ENCODE results near the gene WDR82.

WDR82 gene

DNA sequence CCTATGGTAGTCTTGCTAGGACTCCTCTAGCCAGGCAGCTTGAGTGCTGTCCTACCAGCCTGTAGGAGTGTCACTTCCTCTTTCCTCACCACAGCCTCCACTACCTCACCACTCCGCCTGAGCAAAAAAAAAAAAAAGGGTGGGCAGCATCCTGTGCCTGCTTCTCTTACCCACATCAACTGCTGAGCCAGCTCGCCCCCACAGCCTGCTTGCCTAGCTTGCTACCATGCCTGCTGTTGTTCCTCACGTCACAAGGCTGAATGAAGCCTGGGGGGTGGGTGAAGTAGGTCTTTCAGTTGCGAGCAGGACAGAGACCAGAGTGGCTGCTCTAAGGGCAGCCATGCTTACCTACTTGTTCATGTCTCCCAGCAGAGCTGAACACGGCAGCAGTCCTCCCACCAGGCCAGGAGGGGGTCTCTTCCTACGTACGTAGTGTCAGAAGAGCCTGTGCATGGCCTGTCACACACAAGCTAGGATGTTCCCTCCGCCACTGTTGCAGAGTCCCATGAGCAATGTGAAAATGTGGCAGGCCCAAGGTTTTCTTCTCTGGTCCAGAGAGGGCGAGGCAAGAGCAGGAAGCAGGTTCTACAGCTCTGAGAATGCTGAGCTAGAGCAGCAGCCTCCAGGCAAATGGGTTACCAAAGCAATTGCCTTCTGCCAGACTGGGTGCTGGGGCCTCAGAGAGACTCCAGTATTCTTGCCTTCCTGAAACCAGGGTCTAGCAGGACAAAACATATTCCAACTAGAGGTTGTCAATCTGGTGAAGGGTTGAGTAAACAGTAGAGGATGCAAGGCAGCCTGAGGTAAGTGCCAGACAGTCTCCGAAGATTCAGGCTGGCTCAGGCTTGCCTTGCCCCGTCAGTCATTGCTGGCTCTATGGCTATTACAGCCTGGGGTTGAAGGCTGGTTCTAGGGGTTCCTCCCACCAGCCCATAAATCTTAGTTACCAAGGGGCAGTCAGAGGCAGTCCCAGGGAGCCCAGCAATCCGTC is 24.8 kb downstream of the WDR82 start:
- DNase-seq = no peak

DNA sequence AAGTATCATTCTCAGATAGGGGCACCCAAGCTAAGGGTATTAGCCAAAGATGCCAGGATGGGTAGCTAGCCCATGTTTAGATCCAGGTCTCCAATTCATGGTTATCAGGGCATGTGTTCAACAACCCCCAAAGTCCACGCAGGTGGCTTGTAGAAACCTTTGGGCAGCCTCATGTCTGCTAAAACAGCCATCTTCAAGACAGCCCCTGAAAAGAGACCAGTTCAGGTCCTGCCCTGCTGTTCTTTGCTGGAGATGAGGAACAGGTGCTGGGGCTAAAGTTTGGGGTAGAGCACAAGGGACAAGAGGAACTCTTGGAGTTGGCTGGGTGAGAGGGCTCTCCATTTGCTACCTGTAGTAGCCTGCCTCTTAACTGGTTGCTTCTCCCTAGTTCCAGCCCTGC is 28.3 kb downstream of the WDR82 start:
- DNase-seq = no peak

DNA sequence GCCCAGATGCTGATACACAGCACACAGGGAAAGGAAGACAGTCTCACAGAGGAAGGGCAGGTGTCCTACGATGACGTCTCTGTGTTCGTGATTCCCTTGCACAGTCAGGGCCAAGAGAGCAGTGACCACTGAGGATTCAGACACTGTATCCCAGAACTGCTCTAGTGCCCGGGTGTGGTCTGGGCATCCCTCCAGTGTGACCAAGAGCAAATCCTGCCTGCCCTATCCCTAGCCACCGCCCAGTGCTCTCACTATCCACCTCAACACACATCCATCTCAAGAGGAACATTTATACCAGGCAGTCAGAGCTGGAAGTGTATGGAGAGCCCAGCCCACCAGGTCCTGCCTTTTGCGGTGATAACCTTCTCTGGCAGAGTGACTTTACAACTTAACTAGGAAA is 28.8 kb downstream of the WDR82 start:
- no peak for DNase-seq

DNA sequence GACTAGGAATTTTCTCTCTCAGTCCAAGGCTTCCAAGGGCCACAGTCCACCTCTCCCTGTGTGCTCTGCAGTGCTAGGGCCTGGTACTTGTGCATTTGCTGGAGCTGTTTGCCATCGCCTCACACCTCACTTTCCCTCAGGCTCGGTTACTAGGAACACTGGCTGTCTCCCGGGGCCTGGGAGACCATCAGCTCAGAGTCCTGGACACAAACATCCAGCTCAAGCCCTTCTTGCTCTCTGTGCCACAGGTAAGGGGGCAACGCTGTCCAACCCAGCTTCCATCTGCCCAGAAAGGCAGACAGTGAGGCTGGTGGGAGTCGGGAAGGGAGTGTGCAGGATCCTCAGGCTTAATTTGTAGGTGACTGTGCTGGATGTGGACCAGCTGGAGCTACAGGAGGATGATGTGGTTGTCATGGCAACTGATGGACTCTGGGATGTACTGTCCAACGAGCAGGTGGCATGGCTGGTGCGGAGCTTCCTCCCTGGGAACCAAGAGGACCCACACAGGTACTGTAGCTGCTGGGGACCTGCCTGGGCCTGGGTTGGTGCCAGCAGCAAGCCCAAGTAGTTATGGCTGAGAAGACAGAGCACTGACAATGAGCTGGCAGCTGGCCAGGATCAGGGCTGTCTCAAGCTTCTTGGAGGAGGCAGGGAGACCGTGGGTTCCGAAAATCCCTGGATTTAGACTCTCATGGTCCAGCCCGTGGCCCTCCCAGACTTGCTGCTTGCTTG is 29.5 kb downstream of the WDR82 start:
- peak; percentile 30 to 48 for DNase-seq

DNA sequence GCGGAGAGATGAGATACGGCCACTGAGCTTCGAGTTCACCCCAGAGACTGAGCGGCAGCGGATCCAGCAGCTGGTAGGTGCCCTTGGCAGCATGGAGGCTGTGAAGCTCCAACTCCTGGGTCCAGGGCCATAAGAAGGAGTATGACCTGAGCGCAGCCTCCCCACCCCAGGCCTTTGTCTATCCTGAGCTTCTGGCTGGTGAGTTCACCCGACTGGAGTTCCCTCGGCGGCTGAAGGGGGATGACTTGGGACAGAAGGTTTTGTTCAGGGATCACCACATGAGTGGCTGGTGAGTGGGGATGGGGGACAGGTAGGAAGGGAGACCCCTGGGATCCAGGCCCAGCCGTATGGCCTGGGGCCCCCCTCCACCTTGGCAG is 30.3 kb downstream of the WDR82 start:
- DNase-seq = no peak

DNA sequence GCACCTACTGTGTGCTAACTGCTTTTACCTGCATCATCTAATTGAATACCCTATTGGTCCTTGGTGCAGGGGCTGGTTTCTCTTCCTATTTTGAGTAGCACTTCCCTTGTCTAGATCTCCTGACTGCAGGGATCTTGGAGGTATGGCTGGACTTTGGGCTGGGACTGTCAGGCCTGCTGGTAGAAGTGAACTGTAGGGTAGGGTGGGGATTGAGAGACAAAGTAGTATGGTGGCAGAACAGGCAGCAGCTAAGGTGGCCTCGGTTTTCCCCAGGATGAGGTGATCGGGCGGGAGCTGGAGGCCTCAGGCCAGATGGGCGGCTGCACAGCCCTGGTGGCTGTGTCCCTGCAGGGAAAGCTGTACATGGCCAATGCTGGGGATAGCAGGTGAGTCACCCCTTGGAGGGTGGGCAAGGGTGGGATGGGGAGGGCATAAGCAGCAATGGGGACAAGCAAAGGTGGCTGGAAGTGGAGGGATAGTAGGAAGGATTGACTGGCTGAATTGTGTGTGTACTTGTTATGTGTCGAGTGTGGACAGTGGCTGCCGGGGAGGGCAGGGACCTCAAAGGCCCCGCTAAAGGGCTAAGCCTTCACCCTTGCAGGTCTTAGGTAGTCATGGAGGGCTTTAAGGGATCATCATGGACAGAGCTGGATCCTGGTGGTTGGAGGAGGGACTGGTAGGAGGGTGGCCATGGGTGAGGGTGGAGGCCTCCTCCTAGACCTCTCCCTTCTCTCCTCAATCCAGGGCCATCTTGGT is 30.9 kb downstream of the WDR82 start:
- no peak for DNase-seq

DNA sequence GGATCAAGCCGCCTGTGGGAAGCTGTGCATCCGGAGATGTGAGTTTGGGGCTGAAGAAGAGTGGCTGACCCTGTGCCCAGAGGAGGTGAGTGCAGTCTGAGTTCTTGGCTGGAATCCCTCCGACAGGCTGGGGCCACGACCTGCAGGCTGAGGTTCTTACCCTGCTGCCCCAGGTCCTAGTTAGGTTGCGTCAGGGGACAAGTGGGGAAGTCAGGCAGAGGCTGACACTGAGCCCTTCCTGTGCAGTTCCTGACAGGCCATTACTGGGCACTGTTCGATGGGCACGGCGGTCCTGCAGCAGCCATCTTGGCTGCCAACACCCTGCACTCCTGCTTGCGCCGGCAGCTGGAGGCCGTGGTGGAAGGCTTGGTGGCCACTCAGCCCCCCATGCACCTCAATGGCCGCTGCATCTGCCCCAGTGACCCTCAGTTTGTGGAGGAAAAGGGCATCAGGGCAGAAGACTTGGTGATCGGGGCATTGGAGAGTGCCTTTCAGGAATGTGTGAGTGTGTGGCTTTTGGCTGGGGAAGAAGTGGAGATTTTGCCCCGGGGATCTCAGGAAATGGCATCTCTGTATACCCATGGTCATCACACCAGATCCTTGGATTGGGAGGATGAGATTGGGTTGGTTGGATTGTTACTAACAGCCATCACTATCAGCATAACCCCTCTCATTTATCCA is 31.6 kb downstream of the WDR82 start:
- no peak for DNase-seq

DNA sequence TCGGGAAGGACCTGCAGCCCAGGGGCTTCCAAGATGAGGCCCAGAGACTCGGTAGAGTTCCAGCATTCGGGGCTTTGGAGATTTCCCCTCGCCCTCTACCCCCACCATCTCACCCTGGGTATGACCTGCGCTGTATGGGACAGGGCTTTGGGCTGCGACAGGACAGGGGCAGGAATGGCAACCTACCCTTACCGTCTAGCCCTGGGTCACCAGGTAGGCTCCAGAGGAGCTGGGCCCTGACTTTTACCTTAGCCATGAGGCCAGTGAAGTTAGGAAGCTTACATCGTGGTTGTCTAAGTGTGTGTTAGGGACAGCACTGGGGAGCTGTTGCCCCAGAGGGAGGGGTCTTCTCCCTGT is 32.2 kb downstream of the WDR82 start:
- no peak for DNase-seq

DNA sequence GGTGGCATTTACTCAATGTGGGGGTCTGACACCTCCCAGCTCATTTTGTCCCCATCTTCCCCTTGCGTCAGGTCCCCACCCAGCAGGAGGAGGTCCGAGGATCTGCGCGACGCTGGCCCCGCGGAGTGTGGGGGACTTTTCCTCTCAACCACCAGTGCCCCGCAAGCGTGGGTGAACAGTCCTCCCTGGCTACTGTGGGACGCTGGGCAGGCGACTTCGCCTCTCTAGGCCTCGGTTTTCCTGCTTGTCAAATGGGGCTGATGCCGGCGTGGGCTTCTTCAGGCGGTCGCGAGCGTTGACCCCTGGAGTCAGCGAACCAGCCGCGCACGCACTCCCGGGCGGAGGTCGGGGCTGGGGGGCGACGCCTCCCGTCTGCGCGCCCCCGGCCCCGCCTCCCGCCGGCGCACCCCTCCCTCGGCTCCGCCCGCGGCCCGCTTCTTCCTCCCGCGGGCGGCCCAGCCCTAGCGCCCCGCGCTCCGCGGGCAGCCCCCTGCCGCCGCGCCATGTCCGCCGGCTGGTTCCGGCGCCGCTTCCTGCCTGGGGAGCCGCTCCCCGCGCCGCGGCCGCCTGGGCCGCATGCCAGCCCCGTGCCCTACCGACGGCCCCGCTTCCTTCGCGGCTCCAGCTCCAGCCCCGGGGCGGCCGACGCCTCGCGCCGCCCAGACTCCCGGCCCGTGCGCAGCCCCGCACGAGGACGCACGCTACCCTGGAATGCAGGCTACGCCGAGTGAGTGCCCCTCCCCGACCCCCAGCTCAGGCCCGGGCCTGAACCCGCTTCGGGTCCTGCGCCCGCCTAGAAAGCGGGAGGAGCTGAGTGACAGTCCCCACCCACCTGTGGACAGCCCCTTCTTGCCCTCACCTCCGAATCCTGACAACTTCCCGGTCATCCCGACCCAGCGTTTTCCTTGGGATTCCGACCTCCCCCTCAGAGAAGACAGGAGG is 32.9 kb downstream of the WDR82 start, which contains the start of gene PPM1M:
TSS of gene PPM1M (plus strand) at position 438 of the 942 bp plus-strand sequence. CDS start at position 504, 66 bp downstream.
- DNase-seq = no peak

DNA sequence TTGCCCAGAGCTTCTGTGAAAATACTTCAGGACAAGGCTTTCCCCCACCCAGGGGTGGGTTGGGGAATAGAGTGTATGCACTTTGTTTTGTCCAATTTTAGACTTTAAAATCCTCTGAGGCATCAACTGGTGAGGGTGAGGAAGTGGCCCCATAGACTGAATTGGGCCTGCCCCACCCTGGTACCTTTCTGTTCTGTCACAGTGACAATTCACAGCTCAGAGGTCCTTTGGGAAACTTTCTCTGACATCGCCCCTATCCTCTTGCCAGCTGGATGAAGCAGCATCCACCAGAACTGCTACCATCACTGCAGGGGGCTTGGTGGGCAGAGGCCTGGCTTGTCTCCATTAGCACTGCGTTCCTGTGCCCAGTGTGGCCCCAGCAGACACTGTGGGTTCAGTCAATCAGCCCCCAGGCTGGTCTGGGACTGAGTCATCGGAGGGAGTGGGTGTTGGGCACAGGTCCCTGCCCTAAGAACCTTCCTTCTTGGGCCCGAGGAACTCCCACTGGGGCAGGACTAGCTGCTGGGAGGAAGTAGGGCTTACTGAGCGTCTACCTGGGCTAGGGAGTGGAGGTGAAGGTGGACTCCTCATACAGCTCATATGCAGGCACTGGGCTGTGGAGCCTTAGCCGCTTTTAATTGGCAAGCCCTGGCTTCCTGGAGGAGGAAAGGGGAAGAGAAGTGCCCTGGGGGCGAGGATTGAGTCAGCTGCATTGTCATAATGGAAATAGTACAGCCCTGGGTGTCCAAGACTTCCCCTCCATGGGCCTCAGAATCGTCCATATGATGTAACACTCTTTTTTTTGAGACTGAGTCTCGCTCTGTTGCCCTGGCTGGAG is 34.4 kb downstream of the WDR82 start:
- DNase-seq = no peak

DNA sequence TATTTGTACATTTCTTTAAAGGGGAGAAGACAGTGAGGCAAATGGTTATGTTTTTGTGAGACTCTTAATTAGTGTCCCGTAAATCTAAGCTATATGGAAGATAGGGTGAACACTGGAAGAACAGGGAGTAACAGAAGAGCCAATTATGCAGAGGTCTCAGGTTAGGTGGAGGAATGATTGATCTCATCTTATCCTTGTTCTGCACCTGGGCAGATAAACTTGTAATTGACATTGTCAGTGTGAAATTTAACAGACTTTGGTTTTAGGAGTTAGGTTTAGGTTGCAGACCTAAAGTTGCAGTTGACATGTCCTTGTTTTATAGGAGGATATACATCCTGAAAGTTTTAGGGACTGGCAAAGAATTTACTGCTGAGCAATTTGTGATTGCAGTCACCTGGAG is 36.4 kb downstream of the WDR82 start:
- DNase-seq = no peak

DNA sequence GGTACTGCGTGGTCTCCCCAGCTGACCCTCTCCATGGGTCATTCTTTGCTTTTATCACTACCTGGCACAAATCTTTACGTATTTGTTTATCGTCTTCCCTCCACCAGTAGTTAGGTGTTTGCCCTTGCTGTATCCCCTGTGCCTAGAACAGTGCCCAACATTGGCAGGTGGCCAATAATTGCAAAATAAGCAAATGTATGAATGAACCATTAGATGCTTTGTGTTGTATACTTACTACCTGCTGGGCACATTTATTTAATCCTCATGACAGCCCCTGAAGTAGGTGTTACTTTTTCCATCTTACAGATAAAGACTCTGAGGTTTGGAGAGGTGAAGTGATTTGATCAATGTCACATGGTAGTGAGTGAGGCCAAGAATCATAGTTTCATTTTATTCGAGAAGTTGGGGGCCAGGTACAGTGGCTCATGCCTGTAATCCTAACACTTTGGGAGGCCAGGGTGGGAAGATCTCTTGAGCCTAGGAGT is 37.5 kb downstream of the WDR82 start:
- DNase-seq = no peak

DNA sequence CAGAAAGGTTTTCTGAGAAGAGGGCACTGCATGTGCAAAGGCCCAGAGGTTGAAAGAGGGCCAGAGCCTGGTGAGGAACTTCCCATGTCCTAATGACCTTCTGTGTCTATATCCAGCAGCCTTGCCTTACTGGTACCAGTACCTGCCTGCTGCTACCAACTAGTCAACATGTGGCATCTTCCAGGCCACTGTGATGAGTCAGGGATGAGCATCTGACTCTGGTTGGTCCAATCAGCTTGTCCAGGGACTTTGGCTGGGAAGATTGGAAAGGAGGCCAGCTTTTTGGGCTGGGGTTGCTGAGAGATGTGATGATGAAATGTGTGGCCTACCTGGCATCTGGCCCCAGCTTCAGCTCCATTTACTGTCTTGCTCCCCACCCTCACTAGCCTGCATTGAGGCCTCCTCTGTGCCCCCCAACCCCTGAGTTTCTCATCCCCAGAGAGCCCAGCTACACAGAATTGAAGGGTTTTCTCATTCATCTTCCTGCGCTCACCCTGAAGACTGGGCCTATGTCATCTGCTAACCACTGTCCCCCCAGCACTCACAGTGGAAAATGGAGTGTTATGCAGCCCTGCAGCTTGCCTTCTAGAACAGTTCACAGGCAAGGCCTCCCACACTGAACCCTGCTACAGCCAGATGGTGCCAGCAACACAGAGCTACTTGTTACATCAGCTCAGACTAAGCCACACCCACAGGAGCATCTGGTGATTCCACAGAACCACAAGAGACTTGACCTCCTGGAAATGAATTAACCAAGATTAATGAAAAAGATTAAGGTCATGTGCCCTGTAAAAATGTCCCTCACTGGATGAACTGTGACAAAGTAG is 38.2 kb downstream of the WDR82 start:
- peak; percentile 92 to 98 for DNase-seq

DNA sequence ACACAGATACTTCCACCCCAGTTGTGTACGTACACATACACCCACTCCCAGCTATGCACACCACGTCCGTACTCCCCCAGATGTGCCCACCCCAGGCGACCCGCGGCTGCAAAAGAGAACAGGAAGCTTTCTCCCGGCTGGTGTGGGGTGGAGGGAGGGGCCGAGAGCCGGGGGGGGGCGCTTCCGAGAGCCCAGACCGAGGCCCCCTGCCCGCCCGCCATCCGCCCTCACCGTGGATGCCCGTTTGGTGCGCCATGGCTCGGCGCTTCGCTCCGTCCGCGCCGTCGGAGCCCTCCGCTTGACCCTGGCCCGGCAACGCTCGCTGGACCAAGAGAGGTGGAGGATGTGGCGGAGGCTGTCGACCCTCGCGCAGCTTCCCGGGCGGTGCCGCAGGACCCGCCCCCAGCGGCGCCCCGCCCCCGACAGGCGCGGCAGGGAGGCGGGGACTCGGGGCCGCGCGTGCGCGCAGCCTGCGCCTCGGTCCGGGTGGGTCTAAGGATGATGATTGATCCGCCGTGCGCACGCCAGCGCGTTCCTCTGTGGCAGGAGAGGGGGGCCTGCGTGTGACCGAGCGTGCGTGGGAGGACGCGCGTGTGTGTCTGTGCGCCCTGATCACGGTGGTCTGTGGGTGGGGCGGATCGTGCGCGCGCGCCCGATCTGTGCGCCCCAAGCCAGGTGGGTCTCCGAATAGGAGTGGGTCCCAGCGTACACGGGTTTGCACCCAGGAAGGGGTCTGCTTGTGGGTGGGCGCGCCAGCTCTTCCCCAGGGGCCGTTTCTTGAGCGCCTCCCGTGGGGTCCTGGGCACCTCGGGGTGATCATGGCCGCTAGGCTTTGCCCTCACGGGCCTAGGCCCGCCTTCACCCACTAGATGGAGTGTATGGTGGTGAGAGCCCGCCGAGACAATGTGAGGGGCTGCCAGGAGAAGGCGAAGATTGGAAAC is 39.4 kb downstream of the WDR82 start, which contains the start of gene TWF2:
TSS of gene TWF2 (minus strand) at position 398 of the 941 bp plus-strand sequence. CDS start at position 256, 142 bp downstream.
- peak; percentile 56 to 79 for DNase-seq

DNA sequence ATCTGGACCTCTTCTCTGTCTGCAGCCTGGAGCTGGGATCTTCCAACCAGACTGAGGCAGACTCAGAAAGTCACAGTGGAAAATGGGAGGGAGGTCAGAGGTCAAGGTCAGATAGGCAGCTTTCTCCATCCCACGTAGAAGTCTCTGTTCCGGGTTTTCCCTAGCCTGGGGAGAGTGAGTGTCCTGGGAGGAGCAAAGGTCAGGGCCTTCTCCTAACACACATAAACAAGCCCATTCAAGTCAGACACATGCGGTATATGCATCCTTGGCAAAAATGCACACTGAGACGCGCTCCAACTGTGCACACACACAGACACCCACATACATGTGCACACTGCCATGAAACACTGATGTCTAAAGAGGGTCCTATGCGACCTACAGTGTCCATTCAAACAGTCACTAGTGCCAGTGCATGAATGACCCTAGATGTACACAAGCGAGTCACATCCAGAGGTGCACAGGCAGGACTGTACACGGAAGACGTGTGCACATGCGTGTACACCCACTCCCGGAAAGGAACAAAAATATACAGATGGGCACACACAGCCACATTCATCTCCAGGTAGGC is 40.2 kb downstream of the WDR82 start:
- DNase-seq = no peak

DNA sequence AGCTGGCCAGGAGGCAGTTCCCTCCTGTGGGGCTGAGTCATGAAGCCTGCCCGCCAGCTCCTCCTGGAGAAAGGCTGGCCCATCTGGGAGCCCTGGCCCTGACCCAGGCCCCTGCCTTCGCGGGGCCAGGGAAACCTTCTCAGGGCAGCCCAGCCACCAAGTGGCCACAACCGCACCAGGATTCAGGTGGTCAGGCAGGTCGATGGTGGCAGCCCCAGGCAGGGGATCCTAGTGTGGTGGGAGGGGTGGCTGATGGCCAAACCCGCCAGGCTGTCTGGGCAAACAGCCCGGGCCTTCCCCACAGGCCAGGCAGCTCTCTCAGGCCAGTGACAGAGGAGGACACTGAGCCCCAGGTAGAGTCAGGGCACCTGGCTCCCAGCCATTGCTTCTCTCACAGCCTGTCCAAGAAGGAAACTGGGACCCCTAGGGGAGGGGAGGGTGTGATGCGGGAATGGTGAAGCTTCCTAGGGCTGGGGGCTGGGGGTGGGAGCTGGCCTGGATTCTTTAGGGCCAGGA is 40.7 kb downstream of the WDR82 start:
- DNase-seq = no peak

DNA sequence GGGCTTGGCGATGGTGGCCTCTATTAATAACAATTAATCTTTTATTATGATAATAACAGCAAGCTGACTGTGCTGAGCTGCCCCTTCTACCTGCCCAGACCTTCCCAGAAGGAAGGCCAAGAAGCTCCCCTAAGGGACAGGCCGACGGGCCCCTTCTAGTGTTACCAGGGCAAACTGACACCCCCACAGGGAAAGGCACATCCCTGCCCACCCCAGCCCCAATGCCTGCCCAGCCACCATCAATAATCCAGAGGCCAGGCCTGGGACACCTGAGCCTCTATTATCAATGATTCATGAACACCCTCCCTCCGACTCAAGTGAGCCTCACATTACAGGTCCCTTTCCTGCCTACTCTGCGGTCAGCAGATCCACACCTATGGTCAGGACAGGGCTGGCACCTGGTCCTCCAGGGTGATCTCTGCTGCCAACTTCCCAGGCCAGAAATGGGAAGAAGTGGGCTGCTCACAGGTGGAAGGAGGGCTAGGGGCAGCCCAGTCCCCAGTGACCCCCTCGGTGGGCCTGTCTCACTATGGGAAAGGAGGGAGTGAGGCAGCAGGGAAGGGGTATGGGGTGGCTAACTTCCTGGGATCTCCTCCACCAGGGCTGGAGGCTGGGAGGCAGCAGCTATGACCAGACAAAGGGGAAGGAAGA is 41.3 kb downstream of the WDR82 start:
- DNase-seq = no peak

Measured in NCI-H524 (cell line).